ENCODE data around the gene FBRS.

Gene FBRS

GRCh38 chr16:30657866-30658730 lies at the start of gene FBRS:
FBRS (plus strand) TSS chr16:30658431; CDS start chr16:30659519, 1,088 bp downstream.
- DNase-seq (ENCODE audit: low read depth) = peak; percentile 100
- H3K4me3 ChIP-seq (ENCODE audit: low read length) = peak within 1 kb of the TSS; percentile 90
- TF ChIP-seq CTCF (conservative IDR thresholded peaks at IDR 0.05; ENCODE audit: low read depth, low read length) = peak; percentile 68

- H3K4me3 ChIP-seq (ENCODE audit: low read length) = peak overlapping the region; percentile 95
- peak; percentile 30 for DNase-seq (ENCODE audit: low read depth)
- no peak for TF ChIP-seq CTCF (conservative IDR thresholded peaks at IDR 0.05; ENCODE audit: low read depth, low read length)
These were observed 49.0 kb upstream of the FBRS start for GRCh38 chr16:30609002-30609925.

- peak within 1 kb of the TSS; percentile 95 for H3K4me3 ChIP-seq (ENCODE audit: low read length)
- no peak for TF ChIP-seq CTCF (conservative IDR thresholded peaks at IDR 0.05; ENCODE audit: low read depth, low read length)
- DNase-seq (ENCODE audit: low read depth) = peak; percentile 90
These were observed 48.0 kb upstream of the FBRS start, which contains the start of gene ZNF689 for GRCh38 chr16:30609926-30610839. ZNF689 (minus strand) TSS chr16:30610389; CDS start chr16:30610041, 348 bp downstream.

GRCh38 chr16:30615358-30616091 lies 42.7 kb upstream of the FBRS start:
- no peak for DNase-seq (ENCODE audit: low read depth)
- no peak overlapping the region for H3K4me3 ChIP-seq (ENCODE audit: low read length)
- TF ChIP-seq CTCF (conservative IDR thresholded peaks at IDR 0.05; ENCODE audit: low read depth, low read length) = peak; percentile 70

GRCh38 chr16:30619202-30619601 lies 39.0 kb upstream of the FBRS start:
- TF ChIP-seq CTCF (conservative IDR thresholded peaks at IDR 0.05; ENCODE audit: low read depth, low read length) = no peak
- H3K4me3 ChIP-seq (ENCODE audit: low read length) = no peak overlapping the region
- DNase-seq (ENCODE audit: low read depth) = no peak

- no peak for DNase-seq (ENCODE audit: low read depth)
- H3K4me3 ChIP-seq (ENCODE audit: low read length) = no peak overlapping the region
- TF ChIP-seq CTCF (conservative IDR thresholded peaks at IDR 0.05; ENCODE audit: low read depth, low read length) = no peak
These were observed 38.6 kb upstream of the FBRS start for GRCh38 chr16:30619638-30620037.

Data from retinal pigment epithelial cell (primary cell).